Activated CD8-positive, alpha-beta memory T cell treated with anti-CD3 and anti-CD28 coated beads, Interleukin-2, amount 50 U/mL, for 24 hours (primary cell): ENCODE data around the gene KRT33A.

Source experiments
- DNase-seq: peaks from one replicate; pipeline ENCODE4 v3.0.0-alpha.2; 2020; ENCODE audit errors: extremely low read depth

The KRT33A gene

GRCh38 chr17:41302981-41303380 is 47.6 kb downstream of the KRT33A start:
- no peak for DNase-seq

- no peak for DNase-seq
Measured at GRCh38 chr17:41301916-41302901, 48.4 kb downstream of the KRT33A start, which contains the start of gene KRTAP29-1. KRTAP29-1 (minus strand) TSS chr17:41302851; CDS start chr17:41302851, 0 bp downstream.

- DNase-seq: no peak
Measured at GRCh38 chr17:41301204-41301790, 49.3 kb downstream of the KRT33A start.

GRCh38 chr17:41298458-41299135 is 52.0 kb downstream of the KRT33A start:
- no peak for DNase-seq

- DNase-seq: no peak
Measured at GRCh38 chr17:41296846-41297245, 53.8 kb downstream of the KRT33A start.
